NCI-H2227 (cell line): ENCODE measurements around the gene BDKRB1.
"Not testable (repeated sequence)": the region's sequence is repeated elsewhere in the genome, so short reads cannot be mapped to it uniquely, and the experiment has no call there.

Experiments used
- DNase-seq: peaks from one replicate; lab custom pipeline; 2025; ENCODE audit not compliant: unreplicated experiment; lab: John Stamatoyannopoulos, UW

Gene BDKRB1

GRCh38 chr14:96232506-96232905 is 23.5 kb upstream of the BDKRB1 start:
- DNase-seq: no peak

- no peak for DNase-seq
Measured at GRCh38 chr14:96233661-96234060, 22.3 kb upstream of the BDKRB1 start.

- DNase-seq: no peak
Measured at GRCh38 chr14:96235426-96235825, 20.6 kb upstream of the BDKRB1 start.

- no peak for DNase-seq
Measured at GRCh38 chr14:96237641-96238040, 18.4 kb upstream of the BDKRB1 start.

- no peak for DNase-seq
Measured at GRCh38 chr14:96238676-96239265, 17.2 kb upstream of the BDKRB1 start.

- DNase-seq: no peak
Measured at GRCh38 chr14:96239711-96240141, 16.3 kb upstream of the BDKRB1 start.

- no peak for DNase-seq
Measured at GRCh38 chr14:96240641-96241040, 15.4 kb upstream of the BDKRB1 start.

GRCh38 chr14:96242126-96242525 is 13.9 kb upstream of the BDKRB1 start:
- DNase-seq: no peak

GRCh38 chr14:96243785-96244184 is 12.2 kb upstream of the BDKRB1 start:
- DNase-seq: no peak

GRCh38 chr14:96245074-96245473 is 10.9 kb upstream of the BDKRB1 start:
- DNase-seq: not testable (repeated sequence)

- no peak for DNase-seq
Measured at GRCh38 chr14:96245710-96246538, 10.1 kb upstream of the BDKRB1 start.

- no peak for DNase-seq
Measured at GRCh38 chr14:96246539-96246847, 9.5 kb upstream of the BDKRB1 start.

GRCh38 chr14:96247031-96247430 is 9.0 kb upstream of the BDKRB1 start:
- no peak for DNase-seq

GRCh38 chr14:96249029-96249428 is 7.0 kb upstream of the BDKRB1 start:
- no peak for DNase-seq

- DNase-seq: no peak
Measured at GRCh38 chr14:96250485-96250884, 5.5 kb upstream of the BDKRB1 start.

GRCh38 chr14:96251656-96252155 is 4.3 kb upstream of the BDKRB1 start:
- DNase-seq: no peak

- no peak for DNase-seq
Measured at GRCh38 chr14:96252323-96252998, 3.5 kb upstream of the BDKRB1 start.

GRCh38 chr14:96252999-96253539 is 2.9 kb upstream of the BDKRB1 start:
- DNase-seq: no peak

- DNase-seq: no peak
Measured at GRCh38 chr14:96254687-96255086, 1.3 kb upstream of the BDKRB1 start.

GRCh38 chr14:96256407-96256806 is 397 bp downstream of the BDKRB1 start:
- DNase-seq: no peak

GRCh38 chr14:96257056-96257455 is 1.0 kb downstream of the BDKRB1 start:
- DNase-seq: no peak

- no peak for DNase-seq
Measured at GRCh38 chr14:96257900-96258299, 1.9 kb downstream of the BDKRB1 start.
